T47D (cell line): ENCODE measurements around the gene SEMA6A.
A peak's percentile ranks its signal among the peaks of the same experiment; 100 is the strongest.
"Not testable (repeated sequence)": the region's sequence is repeated elsewhere in the genome, so short reads cannot be mapped to it uniquely, and the experiment has no call there.

Experiments used
- DNase-seq, 2 experiments: peaks; one replicate each; pipeline versions ENCODE4 v3.0.0 to v3.0.0-alpha.2; 2011 to 2012; ENCODE audit warnings: low read depth in 1 of 2, low spot score in 1 of 2
- JUND ChIP-seq: IDR thresholded peaks from 2 replicates; pipeline ENCODE4 v1.6.1; 2012; ENCODE audit warnings: low read depth
- in situ Hi-C: cut with HindIII; loops from 2 replicates; pipeline ENCODE4 v1.10.0; 2016; ENCODE audit warnings: low sequenced_read_pairs, low pct_unique_long_range_greater_than_20kb

The SEMA6A gene

GRCh38 chr5:116534964-116535651 lies 39.5 kb downstream of the SEMA6A start:
- DNase-seq, result no peak
- no peak for TF ChIP-seq JUND
- in situ Hi-C loops, result no loop called here

DNA sequence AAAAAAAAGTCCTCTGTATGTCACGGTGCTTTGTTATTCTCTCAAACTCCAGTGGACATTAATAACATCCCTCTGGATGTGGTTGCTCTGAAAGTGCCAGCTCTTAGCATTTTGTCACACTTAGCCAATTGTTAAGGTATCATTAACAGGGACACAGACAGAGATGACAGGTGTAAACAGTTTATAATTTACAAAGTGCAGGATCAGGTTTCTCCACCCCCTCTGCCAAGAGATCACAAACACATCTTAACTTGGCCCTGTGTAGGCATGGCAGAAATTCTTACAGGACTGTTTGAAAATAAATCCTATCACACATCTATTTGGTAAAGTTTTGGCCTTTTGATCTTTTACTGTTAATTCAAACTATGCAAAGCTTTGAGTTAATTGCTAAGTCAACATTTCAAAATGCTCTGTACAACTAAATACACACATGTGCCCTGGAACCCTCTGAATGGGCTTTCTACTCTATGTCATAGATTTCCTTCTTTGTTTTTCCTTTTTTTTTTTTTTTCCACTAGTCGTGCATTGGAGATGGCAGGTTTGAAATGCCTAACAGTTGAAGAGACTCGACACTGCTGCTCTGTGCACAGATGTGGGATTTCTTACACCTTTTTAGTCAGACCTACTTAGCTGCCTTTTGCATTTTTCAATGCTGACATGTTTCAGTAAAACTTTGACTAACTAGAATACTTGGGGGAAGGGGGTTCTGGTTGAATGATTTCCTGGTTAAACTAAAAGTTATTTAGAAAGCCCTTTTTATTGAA lies 41.7 kb downstream of the SEMA6A start:
- in situ Hi-C loops, result no loop called here
- no peak for TF ChIP-seq JUND
- DNase-seq, result peak in 1 of 2 experiments; percentile 48

DNA sequence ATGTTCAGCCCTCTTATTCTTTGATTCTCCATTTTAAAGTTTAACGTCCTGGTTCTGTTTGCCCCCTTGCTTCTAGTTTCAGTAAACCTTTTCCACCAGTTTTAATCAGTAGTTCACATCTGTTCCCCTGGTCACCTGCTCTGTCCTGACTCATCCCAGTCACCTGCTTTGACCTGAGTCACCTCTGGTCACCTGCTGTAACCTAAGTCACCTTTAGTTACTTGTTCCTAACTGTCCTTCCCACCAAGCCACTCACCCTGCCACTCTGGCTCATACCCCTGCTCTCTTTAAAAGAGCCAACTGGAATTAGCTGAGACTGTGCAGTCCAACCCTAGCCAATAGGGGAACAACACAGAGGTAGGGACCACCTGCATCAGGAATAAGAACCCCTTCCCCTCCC lies 43.0 kb downstream of the SEMA6A start:
- in situ Hi-C loops, result no loop called here
- TF ChIP-seq JUND, result no peak
- no peak for DNase-seq

DNA sequence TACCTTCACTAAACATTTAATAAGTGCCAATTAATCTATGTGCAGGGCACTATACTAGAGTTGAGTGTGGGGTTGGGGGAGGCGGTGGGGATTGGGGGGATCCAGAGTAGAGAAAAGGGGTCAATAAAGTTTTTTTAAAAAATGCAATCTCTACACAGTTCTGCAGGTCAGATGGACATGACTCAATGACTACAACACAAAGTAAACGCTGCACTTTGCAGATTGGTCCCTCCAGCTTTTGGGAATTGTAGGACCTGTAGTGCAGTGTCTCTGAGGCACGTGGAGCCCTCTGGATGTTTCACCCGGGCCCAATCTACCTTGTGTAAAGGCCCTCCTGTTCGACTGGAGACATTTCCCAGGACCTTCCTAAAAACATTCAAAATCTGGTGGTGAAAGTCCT lies 43.5 kb downstream of the SEMA6A start:
- TF ChIP-seq JUND, result no peak
- DNase-seq, result no peak
- in situ Hi-C loops, result no loop called here

- DNase-seq, result no peak
- TF ChIP-seq JUND, result no peak
- in situ Hi-C loops, result no loop called here
Observed at GRCh38 chr5:116530276-116530675, 44.3 kb downstream of the SEMA6A start.

DNA sequence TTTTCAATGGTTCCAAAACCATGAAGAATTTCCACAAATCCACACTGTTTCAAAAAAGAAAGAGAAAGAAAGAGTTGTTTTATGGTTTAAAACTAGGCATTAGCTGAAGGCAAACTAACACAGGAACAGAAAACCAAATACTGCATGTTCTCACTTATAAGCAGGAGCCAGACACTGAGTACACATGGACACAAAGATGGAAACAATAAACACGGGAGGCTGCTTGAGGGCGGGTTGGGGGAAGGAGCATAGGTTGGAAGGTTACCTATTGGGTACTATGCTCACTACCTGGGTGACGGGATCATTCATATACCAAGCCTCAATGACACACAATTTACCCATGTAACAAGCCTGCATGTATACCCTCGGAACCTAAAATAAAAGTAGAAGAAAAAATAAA lies 45.0 kb downstream of the SEMA6A start:
- DNase-seq, result no peak
- in situ Hi-C loops, result no loop called here
- no peak for TF ChIP-seq JUND

DNA sequence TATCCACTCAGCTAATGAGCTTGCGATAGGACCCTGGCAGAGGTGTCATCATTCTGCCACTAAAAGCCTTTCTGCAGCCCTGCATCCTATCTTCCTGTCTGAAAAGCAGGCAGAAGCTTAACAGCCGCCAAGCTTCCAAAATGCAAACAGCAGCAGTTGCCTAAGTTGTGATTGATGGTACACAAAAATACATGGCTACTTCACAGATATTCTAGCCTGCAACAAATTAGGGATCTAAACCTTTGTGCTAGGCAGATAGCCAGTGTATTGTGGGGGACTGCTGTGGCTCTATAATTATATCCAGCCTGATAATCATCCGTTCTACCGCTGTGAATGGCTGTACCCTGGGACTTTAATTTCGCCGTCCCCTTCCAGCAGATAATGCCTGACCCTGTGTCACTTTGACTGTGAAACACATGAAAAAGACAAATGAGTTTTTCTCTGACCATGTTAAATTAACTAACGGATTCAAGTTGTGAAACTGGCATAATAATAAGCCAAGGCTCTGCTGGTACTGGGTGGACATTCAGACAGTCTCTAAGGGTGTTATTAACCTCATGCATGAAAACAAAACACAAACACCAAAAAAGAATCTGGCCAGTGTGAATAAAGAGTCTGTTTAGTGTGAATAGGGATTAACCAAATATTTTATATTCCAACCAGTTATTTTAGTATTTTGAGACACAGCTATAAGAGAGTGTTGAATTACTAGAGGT lies 45.9 kb downstream of the SEMA6A start:
- DNase-seq, result no peak
- TF ChIP-seq JUND, result no peak
- in situ Hi-C loops, result no loop called here

DNA sequence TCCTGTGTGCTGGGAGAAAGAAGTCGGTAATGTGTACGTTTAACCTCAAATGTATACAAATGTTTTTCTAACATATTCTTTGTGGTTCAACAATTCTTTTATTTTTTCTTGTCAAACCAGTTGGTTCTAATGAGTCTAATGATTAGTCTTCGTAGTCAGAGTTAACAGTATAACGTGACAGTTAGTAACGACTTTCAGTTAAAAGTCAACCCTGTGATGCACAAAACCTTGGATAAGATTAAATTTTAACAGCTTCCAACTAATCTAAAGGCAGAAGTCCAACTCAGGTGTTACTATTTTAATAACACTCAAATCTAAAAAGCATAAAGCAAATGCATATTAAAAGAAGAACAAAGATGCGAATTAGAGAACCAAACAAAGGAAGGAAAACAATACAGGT lies 47.0 kb downstream of the SEMA6A start:
- in situ Hi-C loops, result no loop called here
- TF ChIP-seq JUND, result no peak
- no peak for DNase-seq

DNA sequence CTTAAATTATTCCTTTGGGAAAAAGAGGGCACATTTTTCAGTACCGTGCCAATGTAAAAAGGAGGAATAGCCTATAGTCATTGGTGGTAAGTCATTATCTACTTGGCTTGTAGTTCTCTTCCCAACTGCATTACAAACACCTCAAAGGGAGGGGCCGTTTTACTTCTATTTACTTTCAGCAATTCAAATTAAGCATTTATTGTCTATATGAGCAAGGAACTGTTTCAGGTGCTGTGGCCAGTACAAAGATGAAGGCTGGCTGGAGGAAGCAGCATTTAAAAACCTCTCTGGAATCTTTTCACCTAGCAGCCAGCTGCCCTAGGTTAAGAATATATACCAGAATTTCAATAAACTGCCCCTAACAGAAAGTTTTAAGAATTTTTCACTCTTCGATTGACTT lies 48.9 kb downstream of the SEMA6A start:
- in situ Hi-C loops, result no loop called here
- DNase-seq, result no peak
- no peak for TF ChIP-seq JUND

DNA sequence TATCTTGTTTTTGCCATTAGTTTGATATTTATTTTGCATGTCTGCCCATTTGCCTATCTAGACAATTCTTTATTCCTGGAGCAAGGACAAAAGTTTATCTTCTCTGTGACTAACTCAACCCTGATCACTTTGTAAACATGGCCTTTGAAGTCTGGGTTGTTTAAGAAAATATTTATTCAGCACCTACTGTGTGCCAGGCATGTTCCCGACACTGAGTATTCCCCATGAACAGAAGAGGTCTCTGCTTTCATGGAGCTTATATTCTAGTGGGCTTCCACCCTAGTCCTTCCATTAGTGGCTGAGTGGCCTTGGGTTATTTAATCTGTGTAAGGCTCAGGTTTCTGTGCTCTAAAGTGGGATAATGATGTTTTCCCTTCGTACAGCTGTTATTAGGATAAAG lies 49.7 kb downstream of the SEMA6A start:
- no peak for DNase-seq
- in situ Hi-C loops, result no loop called here
- TF ChIP-seq JUND, result no peak

DNA sequence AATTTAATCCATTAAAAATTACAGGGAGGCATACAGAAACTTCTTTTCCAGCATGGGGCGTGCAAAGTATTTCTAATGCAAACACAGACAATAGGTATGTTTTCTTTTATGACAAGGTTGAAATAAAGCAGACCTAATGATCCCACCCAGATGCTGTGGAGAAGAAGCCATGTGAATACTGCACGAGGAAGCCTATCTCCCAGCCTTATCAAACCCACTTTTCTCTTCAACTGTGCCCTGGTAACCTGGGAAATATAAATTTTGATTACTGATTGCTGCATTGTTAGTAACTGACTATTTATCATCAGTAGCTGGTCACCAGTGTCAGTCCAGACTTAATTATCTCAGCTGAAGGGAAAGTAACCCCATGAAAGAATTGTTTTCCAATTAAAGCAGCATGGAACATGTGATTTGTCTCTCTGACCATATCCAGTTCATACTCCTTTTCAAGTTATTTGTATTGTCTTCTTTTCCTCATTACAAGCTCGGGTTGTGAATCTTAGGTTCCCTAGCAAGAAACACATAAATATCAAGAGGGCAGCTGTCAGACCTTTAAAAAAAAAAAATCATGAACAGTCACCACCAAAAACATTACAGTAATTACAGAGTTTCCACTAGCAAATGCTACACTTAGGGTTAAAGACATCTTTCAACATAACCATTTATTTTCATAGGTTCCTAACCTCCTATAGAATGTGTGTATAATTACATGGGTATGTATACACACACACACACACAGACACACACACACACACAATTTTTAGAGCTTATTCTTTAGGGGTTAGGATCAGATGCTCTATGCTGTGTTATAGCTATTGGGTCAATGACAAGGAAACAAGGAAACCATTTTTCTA lies 50.3 kb downstream of the SEMA6A start:
- no peak for DNase-seq
- in situ Hi-C loops, result no loop called here
- TF ChIP-seq JUND, result no peak

- in situ Hi-C loops, DNase-seq: not testable (repeated sequence)
Observed at GRCh38 chr5:116523182-116523581, 51.4 kb downstream of the SEMA6A start.
